Measurements from ENCODE around the gene TTC16. TPM values are rescaled to one million over a fixed set of nuclear protein-coding genes. Genes with fewer than 3 reads are reported as not detected.

TTC16 gene
- total RNA-seq, 3 donors from 2014 or later = under 0.01 to 0.59 (median 0.16) TPM

GRCh38 chr9:127770905-127771569 is 55.2 kb downstream of the TTC16 start:
- DNase-seq (ENCODE audit: low spot score in 2 of 2) = peak; percentile 98
- no peaks in the 10 kb centered on the region for H3K9me3 ChIP-seq
- TF ChIP-seq POLR2AphosphoS5 (IDR thresholded peaks at IDR 0.05) = peak in 2 of 3 donors; percentile 18 to 69
- TF ChIP-seq POLR2A (IDR thresholded peaks at IDR 0.05) = peak; percentile 13
- TF ChIP-seq, protein P1, sequence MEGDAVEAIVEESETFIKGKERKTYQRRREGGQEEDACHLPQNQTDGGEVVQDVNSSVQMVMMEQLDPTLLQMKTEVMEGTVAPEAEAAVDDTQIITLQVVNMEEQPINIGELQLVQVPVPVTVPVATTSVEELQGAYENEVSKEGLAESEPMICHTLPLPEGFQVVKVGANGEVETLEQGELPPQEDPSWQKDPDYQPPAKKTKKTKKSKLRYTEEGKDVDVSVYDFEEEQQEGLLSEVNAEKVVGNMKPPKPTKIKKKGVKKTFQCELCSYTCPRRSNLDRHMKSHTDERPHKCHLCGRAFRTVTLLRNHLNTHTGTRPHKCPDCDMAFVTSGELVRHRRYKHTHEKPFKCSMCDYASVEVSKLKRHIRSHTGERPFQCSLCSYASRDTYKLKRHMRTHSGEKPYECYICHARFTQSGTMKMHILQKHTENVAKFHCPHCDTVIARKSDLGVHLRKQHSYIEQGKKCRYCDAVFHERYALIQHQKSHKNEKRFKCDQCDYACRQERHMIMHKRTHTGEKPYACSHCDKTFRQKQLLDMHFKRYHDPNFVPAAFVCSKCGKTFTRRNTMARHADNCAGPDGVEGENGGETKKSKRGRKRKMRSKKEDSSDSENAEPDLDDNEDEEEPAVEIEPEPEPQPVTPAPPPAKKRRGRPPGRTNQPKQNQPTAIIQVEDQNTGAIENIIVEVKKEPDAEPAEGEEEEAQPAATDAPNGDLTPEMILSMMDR (IDR thresholded peaks at IDR 0.05) = no peak
- no peaks in the 10 kb centered on the region for H3K36me3 ChIP-seq
- peak overlapping the region; percentile 52 to 68 (median 61) for H3K4me3 ChIP-seq
- H3K27me3 ChIP-seq = no peaks in the 10 kb centered on the region
- H3K27ac ChIP-seq = peak overlapping the region; percentile 45 to 56
- intact Hi-C loops (cut with DNase I; ENCODE audit: low total_unique reads) = loop anchor here (1.0 kb wide), 1 partner anchor 39 kb away; no protein-coding TSS in a partner anchor
- no peaks in the 10 kb centered on the region for H3K4me1 ChIP-seq

DNA sequence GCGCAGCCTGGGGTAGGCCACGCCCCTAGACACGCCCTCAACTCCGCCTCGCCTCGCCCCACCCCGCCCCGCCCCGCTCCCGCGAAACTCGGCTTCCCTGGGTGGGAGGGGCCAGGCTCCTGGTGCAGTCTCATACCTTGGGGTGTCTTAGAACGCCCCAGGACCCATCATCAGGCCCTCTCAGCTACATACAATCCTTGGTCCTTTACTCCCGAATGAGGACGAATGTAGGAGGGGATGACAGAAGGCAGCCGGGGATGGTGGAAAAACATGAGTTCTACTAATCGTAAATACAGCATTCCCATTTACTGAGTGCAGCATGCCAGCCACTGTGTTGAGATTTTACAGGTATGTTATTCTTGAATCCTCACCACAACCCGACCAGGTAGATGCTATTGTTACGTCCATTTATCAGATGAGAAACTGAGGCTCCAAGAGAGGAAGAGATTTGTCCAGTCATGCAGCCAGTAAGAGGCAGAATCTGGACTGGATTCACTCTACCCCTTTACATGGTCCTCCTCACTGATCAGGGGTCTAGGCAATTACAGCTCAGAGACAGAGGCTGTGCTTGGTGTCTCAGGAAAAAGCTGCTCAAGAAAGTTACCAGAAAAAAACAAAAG is 55.8 kb downstream of the TTC16 start:
- peak overlapping the region; percentile 52 to 68 (median 61) for H3K4me3 ChIP-seq
- H3K27me3 ChIP-seq = no peaks in the 10 kb centered on the region
- H3K36me3 ChIP-seq = no peaks in the 10 kb centered on the region
- H3K9me3 ChIP-seq = no peaks in the 10 kb centered on the region
- TF ChIP-seq POLR2A (IDR thresholded peaks at IDR 0.05) = no peak
- no peaks in the 10 kb centered on the region for H3K4me1 ChIP-seq
- H3K27ac ChIP-seq = peak overlapping the region; percentile 22 to 56
- intact Hi-C loops (cut with DNase I; ENCODE audit: low total_unique reads) = loop anchor here (1.0 kb wide), 1 partner anchor 39 kb away; no protein-coding TSS in a partner anchor
- DNase-seq (ENCODE audit: low spot score in 2 of 2) = no peak

DNA sequence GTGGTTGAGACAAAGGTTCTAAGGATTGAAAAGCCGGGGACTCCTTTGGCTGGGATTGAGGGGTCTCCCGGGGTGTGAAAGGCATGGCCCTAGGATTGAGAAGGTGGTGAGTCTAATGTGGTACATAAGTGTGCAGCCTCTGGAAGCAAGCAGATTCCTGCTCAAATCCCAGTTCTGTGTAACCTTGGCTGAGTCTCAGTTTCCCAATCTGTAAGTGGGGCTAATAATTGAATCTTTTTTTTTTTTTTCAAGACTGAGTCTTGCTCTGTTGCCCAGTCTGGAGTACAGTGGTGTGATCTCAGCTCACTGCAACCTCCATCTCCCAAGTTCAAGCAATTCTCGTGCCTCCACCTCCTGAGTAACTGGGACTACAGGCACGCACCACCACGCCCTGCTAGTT is 56.7 kb downstream of the TTC16 start:
- Histone ChIP-seq H3K27ac (no peak overlapping the region), H3K4me3 (no peak overlapping the region), H3K4me1 (no peaks in the 10 kb centered on the region), H3K9me3 (no peaks in the 10 kb centered on the region), H3K27me3 (no peaks in the 10 kb centered on the region), H3K36me3 (no peaks in the 10 kb centered on the region)
- no peak for DNase-seq (ENCODE audit: low spot score in 2 of 2)
- intact Hi-C loops (cut with DNase I; ENCODE audit: low total_unique reads) = no loop called here
- TF ChIP-seq POLR2A (IDR thresholded peaks at IDR 0.05) = no peak
- no peak for TF ChIP-seq POLR2AphosphoS5 (IDR thresholded peaks at IDR 0.05)
- TF ChIP-seq, protein P1 (IDR thresholded peaks at IDR 0.05) = no peak

- H3K36me3 ChIP-seq = no peaks in the 10 kb centered on the region
- H3K4me3 ChIP-seq = no peak overlapping the region
- no peaks in the 10 kb centered on the region for H3K9me3 ChIP-seq
- no peak overlapping the region for H3K27ac ChIP-seq
- H3K27me3 ChIP-seq = no peaks in the 10 kb centered on the region
- intact Hi-C loops (cut with DNase I; ENCODE audit: low total_unique reads) = no loop called here
- TF ChIP-seq POLR2AphosphoS5 (IDR thresholded peaks at IDR 0.05) (no peak), POLR2A (IDR thresholded peaks at IDR 0.05) (no peak)
- TF ChIP-seq, protein P1 (IDR thresholded peaks at IDR 0.05) = no peak
- H3K4me1 ChIP-seq = no peaks in the 10 kb centered on the region
- no peak for DNase-seq (ENCODE audit: low spot score in 2 of 2)
Observed at GRCh38 chr9:127773272-127773671, 57.4 kb downstream of the TTC16 start.

DNA sequence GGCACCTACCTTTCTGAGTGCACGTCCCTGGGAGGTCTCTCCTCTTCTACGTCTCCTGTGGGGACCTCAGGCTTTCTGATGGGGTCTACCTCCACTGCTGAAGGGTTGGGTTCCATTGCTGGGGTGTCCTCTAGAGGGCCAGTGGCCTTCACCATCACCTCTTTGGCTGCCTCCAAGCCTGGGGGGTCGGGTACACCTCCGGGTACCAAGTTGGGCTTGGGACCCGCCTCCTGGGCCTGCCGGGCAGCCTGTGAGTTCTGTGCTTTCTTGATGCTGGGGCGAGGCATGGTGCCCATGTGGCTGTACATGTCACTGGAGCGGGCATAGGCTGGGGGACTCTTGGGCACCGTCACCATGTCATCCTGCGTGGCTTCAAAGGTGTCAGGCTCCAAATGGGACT is 58.1 kb downstream of the TTC16 start:
- H3K4me1 ChIP-seq = no peaks in the 10 kb centered on the region
- no peak for TF ChIP-seq POLR2AphosphoS5 (IDR thresholded peaks at IDR 0.05)
- no peak for TF ChIP-seq POLR2A (IDR thresholded peaks at IDR 0.05)
- TF ChIP-seq, protein P1 (IDR thresholded peaks at IDR 0.05) = no peak

More for the DNA sequence above, 58.1 kb downstream of the TTC16 start:
- no peak overlapping the region for H3K4me3 ChIP-seq
- no peaks in the 10 kb centered on the region for H3K36me3 ChIP-seq
- no peaks in the 10 kb centered on the region for H3K27me3 ChIP-seq
- no peak overlapping the region for H3K27ac ChIP-seq
- no peak for DNase-seq (ENCODE audit: low spot score in 2 of 2)
- intact Hi-C loops (cut with DNase I; ENCODE audit: low total_unique reads) = no loop called here
- H3K9me3 ChIP-seq = no peaks in the 10 kb centered on the region
